ENCODE data around the gene BMP15.

GRCh38 chrX:50874876-50875275 lies 35.7 kb upstream of the BMP15 start:
- no peak for TF ChIP-seq CTCF (conservative IDR thresholded peaks at IDR 0.05 in 1 of 2, IDR thresholded peaks at IDR 0.05 in 1 of 2; ENCODE audit: low read depth in 1 of 2, low read length in 2 of 2)
- TF ChIP-seq EZH2 (IDR thresholded peaks at IDR 0.05; ENCODE audit: low read length, missing control alignments): no peak
